HG03039 (cell line): ENCODE measurements around the gene HS6ST2.

Source experiments
- ATAC-seq: cut with Tn5 transposase; IDR thresholded peaks from one replicate; pipeline ENCODE4 v1.9.1; 2021; ENCODE audit warnings: mild to moderate bottlenecking, moderate library complexity; ENCODE audit not compliant: unreplicated experiment

Gene HS6ST2

DNA sequence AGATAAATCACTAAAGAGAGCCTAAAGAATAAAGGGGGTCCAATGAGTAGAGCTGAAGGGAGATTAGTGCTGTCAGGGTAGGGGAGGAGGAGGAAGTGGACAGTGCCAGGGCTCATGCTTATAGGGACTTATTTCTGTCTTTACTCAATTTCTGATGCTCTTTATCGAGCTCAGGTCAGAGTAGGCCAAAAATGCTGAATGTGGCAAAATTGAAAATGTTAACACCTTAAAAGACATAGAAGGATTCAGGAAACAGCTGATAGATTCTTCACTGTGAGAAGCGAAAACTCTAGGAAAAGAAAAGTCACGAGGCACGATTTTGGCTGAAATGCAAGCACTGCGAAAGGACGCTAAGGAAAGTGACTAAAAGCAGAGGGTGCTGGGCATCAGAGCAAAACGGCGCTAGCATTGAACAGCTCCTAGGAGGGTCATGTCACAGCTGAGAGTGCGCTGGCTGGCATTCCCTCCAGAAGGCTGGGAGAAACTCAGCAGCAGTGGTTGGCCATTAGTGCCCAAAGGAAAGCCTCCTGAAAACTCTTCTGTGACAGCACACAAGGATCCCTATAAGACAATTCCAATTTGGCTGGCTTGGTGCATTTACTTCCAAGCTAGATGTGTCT, 150.9 kb downstream of the HS6ST2 start:
- no peak for ATAC-seq

DNA sequence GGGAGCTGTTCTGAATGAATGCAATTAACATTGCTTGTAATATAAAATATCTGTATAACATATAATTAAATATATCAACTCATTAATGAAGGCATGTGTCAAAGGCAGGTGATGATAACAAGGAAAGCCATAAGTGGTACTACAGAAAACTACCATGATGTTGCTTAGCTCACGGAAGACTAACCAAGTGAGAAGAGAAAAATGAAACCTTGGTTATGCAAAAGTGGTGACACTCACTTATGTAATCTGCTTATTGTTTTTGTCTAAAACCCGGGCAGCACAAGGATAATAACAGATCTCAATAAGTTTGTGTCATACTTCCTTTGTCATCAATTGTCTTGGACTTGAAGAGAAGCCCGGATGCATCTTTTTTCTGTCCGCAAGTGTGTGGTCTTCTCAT, 156.4 kb downstream of the HS6ST2 start:
- no peak for ATAC-seq

DNA sequence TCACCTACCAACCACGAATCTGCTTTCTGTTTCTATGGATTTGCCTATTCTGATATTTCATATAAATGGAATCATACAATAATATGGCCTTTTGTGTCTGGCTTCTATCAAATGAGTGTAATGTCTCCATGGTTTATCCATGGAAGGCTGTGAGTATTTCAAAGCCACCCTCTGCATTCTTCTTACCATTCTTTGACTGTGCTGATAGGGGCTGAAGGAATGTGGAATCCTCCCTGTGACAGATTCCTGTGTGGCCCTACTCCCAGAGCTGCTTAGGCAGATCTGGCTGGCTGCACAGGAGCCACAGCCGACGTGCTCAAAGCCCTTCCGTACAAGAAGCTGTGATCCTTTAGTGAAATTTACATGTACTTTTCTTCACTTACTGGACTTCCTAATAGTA, 163.2 kb downstream of the HS6ST2 start:
- no peak for ATAC-seq

DNA sequence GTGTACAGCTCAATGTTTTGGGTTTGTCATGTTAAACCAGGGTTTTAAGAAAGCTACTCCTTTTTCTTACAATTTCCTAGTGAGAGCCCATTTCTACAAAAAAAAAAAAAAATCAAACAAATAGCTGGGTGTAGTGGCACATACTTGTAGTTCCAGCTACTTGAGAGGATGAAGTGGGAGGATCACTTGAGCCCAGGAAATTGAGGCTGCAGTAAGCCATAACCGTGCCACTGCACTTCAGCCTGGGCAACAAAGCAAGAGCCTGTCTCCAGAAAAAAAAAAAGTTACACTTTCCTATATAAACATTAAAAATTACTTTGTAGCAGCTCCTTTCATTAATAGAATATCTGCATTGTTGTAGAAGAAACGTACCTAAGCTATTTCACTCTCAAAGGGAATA, 166.7 kb downstream of the HS6ST2 start:
- ATAC-seq: no peak

DNA sequence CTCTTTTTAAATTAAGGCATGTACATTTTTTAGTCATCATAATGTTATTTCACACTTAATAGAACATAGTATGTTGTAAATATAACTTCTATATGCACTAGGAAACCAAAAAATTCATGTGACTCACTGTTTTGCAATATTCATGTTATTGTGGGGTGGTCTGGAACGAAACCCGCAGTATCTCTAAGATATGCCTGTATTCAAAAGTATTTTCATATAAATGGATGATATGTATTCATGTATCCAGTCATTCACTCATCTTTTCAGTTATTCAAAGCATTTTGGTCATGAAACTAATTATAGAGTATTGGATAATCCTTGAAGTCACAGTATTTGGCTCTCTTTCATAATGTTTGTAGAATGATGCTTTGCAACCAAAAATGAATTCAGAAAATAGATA, 168.1 kb downstream of the HS6ST2 start:
- no peak for ATAC-seq

DNA sequence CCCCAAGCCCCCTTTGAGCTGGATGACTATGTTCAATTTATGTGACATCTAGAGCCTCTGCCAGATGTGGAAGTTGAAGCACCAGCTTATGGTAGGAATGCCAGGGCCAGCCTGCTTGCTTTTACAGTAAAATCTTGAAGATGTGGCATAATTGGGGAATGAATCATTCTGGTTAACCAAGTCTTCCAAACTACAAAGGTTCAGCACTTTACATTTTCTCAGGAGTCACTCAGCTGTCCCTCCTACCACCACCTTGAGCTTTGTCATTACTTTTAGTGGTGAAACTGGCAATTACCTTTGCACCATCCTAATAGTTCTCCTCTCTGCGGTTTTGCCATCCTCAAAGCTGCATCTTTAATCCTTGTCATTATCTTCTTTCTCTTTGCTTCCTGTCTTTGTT, 172.2 kb downstream of the HS6ST2 start:
- ATAC-seq: no peak

DNA sequence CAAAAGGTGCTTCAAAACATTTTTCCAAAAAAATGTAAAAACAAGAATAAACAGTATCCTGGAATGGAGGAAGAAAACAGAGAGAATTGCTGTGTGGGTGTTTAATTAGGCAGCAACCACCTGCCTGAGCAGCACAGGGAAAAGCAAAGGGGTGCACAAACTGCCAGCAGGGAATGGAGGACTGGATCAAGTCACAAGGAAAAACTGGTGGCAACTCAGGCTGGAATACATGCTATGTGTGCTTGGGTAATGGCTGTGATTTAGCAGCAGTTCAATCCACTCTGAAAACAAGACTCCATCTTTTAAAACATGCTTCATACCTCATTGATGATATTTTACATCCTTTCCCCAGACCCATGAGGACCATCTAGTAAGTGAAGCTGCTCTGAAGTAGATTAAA, 179.5 kb downstream of the HS6ST2 start:
- ATAC-seq: no peak

DNA sequence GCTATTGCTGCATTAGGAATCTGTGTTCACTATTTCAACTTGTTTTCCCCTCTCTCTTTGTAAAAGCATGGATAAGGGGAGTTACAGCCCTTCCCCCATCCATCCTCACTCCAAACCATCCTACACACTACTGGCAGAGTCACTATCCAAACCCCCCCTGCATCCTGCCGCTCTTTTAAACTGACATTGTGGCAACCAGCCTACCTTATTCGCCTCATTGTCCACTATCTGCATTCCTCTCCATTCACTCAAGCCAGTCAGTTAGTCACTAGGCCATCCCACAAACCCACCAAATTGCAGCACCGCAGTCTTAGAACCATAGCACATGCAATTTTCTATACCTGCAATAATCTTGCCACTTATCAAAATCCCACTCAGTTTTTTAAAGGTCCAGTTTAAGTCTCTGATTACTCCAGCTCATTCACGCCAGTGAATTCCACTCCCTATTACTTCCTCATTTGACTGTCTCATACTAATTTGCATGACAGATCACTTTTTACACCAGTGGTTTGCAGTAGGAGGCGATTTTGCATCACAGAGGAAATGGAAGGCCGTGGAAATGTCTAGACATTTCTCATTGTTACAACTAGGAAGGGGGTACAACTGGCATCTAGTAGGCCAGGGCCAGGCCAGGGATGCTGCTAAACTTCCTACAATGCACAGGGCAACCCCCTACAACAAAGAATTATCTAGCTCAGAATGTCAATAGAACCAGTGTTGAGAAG, 181.8 kb downstream of the HS6ST2 start:
- no peak for ATAC-seq

DNA sequence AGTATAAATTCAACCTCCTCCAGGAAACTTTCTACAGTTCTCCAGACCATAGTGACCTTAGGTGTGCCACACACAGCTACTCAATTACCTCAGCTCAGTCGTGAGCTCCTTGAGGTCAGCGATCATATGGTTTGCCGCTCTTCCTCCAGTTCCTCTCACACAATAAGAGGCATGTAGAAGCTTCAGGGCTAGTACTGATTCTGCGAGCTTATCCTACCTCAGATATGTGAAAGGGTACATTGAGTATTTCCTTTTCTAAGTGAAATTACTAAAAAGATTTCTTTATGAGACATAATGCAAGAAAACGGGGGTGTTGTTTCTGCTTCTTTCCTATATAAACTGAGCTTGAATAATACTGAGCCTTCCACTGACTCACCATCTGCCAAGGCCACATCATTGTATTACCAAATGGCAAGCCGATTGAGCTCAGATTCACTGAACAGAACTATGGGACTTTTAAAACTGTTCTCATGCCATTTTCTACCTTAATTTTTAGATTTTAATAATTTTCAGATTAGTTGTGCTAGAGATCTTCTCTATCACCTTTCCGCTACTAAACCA, 183.1 kb downstream of the HS6ST2 start:
- no peak for ATAC-seq

DNA sequence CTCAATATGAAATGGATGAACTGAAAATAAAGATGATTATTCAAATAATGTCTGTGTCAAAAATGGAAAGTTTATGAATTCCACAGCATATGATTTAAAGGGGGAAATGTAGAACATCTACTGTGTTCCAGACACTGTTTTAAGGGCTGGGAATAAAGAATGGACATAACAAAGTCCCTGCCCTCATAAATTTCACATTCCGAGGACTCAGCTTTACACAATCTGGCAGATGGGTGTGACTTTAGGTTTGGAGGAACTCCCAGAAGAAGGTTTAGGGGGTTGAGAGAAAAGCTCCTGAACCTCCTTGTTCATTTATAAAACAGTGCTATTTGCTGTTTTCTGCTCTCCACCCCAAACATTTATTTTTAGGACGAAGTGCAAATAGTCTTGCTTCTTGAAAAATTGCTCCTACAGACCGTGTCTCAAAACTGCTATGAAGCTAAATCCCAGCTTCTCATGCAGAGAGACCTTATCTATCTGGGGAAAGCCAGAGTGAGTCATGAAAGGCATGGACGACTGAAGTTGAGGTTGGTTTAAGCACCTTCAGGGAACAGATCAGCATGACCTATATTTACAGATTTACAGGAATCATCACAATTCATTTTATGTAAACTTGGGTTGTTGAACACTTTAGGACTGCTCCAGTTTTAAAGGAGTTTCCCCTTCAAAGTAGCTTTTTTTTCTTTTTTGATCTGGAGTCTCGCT, 184.3 kb downstream of the HS6ST2 start:
- no peak for ATAC-seq

DNA sequence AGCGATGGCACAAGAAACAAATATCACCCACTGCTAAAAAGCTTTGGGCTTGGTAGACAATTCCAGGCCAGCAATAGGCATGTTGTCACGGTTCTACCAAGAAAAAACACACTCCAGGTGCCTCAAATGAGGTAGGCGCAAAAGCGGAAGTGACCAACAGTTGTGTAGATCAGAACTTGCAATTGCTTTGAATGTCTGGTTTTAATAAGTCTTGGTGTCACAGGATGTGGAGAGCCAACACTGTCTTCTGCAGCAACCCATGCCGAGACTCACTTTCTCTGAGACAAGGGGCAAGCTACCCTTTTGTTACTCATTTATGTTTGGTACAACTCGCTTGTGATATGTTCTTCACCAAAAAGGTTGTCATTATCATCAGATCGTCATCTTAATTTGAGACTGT, 188.8 kb downstream of the HS6ST2 start:
- ATAC-seq: no peak

DNA sequence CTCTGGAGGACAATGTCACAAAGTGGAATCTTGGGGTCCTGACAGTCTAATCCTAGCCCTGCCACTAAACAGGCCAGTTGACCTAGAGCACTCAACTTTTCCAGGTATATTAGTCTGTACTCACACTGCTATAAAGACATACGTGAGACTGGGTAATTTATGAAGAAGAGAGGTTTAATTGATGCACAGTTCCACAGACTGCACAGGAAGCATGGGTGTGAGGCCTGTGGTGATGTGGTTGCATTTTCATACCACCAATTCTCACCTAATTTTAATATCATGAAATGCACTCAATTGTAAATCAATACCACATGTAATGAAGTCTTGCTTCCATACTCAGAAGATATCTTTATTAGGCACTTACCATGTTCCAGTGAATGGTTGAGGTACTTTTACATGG, 192.0 kb downstream of the HS6ST2 start:
- no peak for ATAC-seq

DNA sequence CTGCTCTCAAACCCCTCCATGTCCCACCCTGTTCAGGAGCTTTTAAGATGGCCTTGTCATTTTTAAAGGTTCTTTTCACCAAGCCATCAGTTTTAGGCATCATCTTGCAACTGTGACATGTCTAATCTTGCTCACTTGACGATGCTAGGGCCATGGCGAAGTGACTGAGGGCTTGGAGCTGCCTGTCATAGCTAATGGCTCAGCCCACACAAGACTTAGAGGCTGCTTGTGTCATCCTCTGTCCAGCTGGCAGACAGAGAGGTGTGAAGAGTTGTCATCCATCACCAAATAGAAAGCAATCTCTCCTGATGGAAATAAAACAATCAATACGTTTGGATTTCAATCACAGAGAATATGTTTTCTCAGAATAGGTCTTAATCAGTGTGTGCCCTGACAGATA, 194.9 kb downstream of the HS6ST2 start:
- no peak for ATAC-seq

DNA sequence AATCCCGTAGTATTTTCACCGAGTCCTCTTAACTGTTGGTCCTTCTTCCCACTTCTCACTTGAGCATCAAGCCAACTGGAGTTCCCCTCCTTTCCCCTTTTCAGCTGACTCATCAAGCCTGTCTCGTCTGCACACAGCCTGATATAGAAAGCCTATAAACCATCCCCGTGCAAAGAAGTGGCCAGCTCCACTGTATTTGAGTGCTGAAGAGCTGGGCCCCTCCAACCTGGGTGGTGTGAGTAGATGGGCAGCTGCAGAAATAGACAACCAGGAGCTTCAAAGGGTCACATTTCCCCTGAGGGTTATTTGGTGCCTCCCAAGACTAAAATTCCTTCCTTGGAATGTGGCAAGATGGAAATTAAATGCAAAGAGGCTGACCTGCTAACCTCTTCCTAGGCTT, 199.7 kb downstream of the HS6ST2 start:
- no peak for ATAC-seq

DNA sequence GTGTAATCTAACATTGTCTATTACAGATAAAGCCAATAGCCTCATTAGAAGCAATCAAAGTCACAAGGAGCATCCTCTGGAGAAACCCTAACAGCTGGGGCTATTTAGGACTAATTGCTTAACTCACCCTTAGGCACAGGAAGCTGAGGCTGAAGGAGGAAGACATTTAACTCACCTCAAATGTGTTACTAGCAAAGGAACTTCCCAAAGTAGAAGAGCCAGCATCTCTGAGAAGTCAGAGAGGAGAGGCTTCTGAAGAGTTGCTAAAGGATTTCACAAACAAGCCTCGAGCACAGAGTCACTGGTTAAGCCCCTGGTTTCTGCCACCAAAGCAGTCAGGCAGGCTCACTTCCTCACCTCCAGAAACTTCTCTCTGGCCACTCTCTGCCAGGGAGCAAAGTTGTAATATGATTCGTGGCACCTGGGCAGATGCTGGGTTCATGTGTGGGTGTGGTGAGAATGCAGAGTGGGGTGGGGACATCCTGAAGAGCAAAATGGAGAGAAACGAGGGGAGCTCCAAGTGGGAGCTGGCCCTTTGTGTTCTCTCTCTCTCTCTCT, 201.3 kb downstream of the HS6ST2 start:
- no peak for ATAC-seq

DNA sequence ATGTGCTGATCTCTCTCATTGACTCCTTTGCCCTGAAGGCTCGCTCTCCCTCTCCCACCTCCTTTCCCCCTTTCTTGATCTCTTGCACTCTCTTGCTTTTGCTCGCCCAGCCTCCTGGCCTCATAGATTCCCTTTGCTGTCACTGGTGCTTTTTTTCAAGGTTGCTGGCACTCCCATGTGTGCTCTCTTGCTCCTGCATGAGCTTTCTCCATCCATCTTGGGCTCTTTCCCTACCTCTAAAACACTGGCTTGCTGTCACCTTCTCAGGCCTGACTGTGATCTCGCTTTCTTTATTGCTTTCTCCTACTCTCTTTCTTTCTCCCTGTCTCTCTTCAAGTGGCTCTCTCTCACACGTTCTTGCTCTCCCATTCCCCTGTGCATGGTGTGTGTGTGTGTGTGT, 202.0 kb downstream of the HS6ST2 start:
- no peak for ATAC-seq

DNA sequence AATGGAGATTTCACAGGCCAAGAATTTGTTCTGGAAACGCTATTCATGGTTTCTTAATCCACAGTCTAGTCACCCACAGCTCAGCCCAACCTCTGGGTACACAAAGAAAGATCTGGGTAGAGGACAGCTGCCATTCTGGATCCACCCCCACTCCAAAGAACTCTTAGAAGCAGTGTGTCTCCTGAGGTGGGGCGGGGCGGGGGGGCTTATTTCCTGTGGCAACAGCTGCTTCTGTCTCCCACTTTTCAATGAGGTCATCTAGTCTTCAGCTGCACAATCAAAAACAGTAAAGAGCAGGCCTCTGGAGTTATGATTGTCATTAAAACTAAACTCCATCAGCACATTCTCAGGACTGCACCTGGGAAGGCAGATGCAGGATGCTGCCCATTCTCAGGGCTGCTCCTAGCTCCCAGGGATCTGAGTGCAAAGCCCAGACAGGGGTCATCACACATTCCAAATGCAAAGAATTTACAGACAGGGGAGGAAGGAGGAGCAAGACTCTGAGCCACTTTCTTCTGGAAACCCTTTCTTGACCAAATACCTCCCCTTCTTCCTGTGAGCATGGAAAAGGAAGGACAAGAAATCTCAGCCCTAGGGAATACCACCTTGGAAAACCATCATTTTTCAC, 207.3 kb downstream of the HS6ST2 start:
- ATAC-seq: no peak

DNA sequence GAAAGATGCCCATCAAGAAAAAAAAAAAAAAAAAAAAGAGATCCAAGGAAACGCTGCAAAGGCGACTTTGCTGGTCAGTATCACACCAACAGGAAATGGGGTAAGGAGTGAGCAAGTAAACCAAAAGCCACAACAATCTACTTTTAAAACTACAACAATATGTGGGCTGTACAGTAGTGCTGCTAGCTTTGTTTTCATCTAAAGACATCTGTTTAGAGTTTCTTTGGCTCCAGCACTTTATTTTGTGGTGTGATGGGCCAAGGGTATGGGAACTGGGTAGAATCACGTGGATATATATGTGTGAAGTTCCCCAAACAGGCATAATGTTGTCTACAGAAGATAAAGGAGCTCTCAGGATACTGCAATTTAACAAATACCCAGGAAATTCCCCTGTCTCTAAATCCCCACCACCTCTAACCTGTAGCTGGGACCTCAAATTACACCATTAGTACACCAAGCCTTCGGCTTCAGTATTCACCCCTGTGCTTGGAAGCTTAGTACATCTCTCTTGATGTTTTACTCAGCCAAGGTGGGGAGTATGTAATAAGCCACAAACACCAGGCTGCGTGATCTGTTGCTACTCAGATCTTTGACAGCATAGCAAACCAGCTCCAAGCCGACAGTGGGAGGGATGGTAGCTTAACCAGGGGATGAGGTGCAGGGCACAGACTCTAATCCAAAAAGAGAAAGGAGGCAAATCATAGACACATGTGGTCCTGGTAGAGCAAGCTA, 207.9 kb downstream of the HS6ST2 start:
- no peak for ATAC-seq

DNA sequence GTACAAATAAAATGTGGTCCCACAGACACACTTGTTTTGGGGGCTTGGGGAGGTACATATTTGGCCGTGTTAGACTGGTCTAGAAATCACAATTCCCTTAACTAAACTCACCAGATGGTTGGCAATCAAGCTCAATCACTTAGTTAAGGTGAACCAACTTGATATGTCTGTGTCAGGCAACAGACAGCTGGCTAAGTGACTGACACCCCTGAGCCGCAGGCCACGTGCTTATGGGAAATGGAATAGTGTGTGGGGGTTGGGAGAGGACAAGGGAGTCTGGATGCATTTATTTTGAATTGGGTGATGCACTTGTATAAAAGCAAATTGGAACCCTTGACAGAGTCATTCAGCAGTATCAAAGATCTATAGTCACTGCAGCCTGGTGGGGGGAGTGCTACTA, 209.0 kb downstream of the HS6ST2 start:
- ATAC-seq: no peak

DNA sequence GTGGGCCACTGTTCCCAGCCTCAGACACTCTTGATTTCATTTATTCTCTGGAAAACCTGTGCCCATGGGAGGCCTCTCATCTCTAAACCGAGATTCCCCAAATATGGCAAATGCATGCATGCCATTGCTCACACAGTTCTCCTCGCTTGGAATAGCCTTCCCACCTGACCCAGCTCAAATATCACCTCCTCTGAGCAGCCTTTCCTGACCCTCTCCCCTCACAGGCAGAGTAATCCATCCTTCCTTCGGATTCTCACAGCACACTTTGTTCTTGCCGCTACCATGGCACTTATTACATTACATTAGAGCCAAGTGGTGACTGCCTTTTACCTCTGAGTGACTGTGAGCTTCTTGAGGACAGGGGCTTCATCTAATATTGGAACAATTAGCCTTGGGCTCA, 209.5 kb downstream of the HS6ST2 start:
- no peak for ATAC-seq

DNA sequence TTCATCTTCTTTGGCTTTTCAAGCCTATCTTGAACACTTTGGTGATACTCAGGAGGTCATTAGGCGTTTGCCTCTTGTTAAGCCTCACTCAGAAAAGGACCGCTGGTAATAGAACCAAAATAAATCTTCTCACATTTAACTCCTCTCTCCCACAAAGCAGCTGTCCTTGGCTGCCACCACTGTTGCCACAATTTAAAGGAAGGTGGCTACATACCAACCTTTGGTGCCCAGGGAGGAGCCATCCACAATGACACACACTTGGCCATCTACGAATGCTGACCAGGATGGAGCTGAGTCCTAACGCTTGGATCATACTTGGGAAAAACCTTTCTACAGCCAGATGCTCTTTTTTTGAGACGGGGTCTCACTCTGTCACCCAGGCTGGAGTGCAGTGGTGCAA, 210.2 kb downstream of the HS6ST2 start:
- no peak for ATAC-seq
